ENCODE results near the gene COIL.

The COIL gene

GRCh38 chr17:56995766-56996165 is 34.9 kb upstream of the COIL start:
- Histone ChIP-seq H3K9me3 (ENCODE audit: control insufficient read depth, low read length) (no peaks in the 10 kb centered on the region), H2AFZ (no peak overlapping the region), H3K4me2 (ENCODE audit: low read length) (no peak overlapping the region), H3K4me3 (ENCODE audit: low read depth, low read length) (no peak overlapping the region), H3K4me1 (no peaks in the 10 kb centered on the region), H3K27ac (no peak overlapping the region), H3K36me3 (ENCODE audit: control insufficient read depth, insufficient read depth, low read length) (no peaks in the 10 kb centered on the region), H3K79me2 (no peaks in the 10 kb centered on the region), H3K9ac (no peak overlapping the region), H3K27me3 (ENCODE audit: control insufficient read depth, insufficient read depth, low read length) (no peaks in the 10 kb centered on the region)
- no peak for TF ChIP-seq CTCF (IDR thresholded peaks at IDR 0.05)

GRCh38 chr17:56994009-56994792 is 33.4 kb upstream of the COIL start:
- Histone ChIP-seq H3K9me3 (ENCODE audit: control insufficient read depth, low read length) (no peaks in the 10 kb centered on the region), H3K9ac (no peak overlapping the region), H3K4me3 (ENCODE audit: low read depth, low read length) (no peak overlapping the region), H3K4me1 (no peaks in the 10 kb centered on the region), H3K27ac (no peak overlapping the region), H3K36me3 (ENCODE audit: control insufficient read depth, insufficient read depth, low read length) (no peaks in the 10 kb centered on the region), H3K4me2 (ENCODE audit: low read length) (no peak overlapping the region), H3K27me3 (ENCODE audit: control insufficient read depth, insufficient read depth, low read length) (no peaks in the 10 kb centered on the region), H3K79me2 (no peaks in the 10 kb centered on the region), H2AFZ (no peak overlapping the region)
- no peak for TF ChIP-seq CTCF (IDR thresholded peaks at IDR 0.05)

- no peaks in the 10 kb centered on the region for H3K4me1 ChIP-seq
- no peak overlapping the region for H3K4me2 ChIP-seq (ENCODE audit: low read length)
- no peak for TF ChIP-seq CTCF (IDR thresholded peaks at IDR 0.05)
- no peaks in the 10 kb centered on the region for H3K36me3 ChIP-seq (ENCODE audit: control insufficient read depth, insufficient read depth, low read length)
- no peak overlapping the region for H3K9ac ChIP-seq
- no peak overlapping the region for H2AFZ ChIP-seq
- no peak overlapping the region for H3K27ac ChIP-seq
- H3K79me2 ChIP-seq = no peaks in the 10 kb centered on the region
- H3K27me3 ChIP-seq (ENCODE audit: control insufficient read depth, insufficient read depth, low read length) = no peaks in the 10 kb centered on the region
- H3K9me3 ChIP-seq (ENCODE audit: control insufficient read depth, low read length) = no peaks in the 10 kb centered on the region
- H3K4me3 ChIP-seq (ENCODE audit: low read depth, low read length) = no peak overlapping the region
Measured at GRCh38 chr17:56992364-56992763, 31.5 kb upstream of the COIL start.

GRCh38 chr17:56988901-56989572 is 28.2 kb upstream of the COIL start:
- Histone ChIP-seq H3K4me1 (peaks cover 6% of the 10 kb centered on the region), H3K79me2 (no peaks in the 10 kb centered on the region), H3K27me3 (ENCODE audit: control insufficient read depth, insufficient read depth, low read length) (no peaks in the 10 kb centered on the region), H3K9me3 (ENCODE audit: control insufficient read depth, low read length) (no peaks in the 10 kb centered on the region), H3K36me3 (ENCODE audit: control insufficient read depth, insufficient read depth, low read length) (no peaks in the 10 kb centered on the region), H3K9ac (no peak overlapping the region), H2AFZ (no peak overlapping the region), H3K4me3 (ENCODE audit: low read depth, low read length) (no peak overlapping the region), H3K27ac (no peak overlapping the region), H3K4me2 (ENCODE audit: low read length) (no peak overlapping the region)
- TF ChIP-seq CTCF (IDR thresholded peaks at IDR 0.05) = no peak
